Stimulated activated naive CD8-positive, alpha-beta T cell treated with anti-CD3 and anti-CD28 coated beads, Interleukin-15, Interleukin-2, amounts not matched to agents 100 ng/mL and 50 ng/mL, for 24 hours (primary cell): ENCODE measurements around the gene MBD3.
A peak's percentile ranks its signal among the peaks of the same experiment; 100 is the strongest.

ENCODE experiments used
- H3K27ac Mint-ChIP-seq: one replicate; pipeline ENCODE4 v1.8.0; 2021; ENCODE audit warnings: mild to moderate bottlenecking, mixed read lengths
- H3K27me3 Mint-ChIP-seq: one replicate; pipeline ENCODE4 v1.8.0; 2021; ENCODE audit warnings: mixed read lengths
- H3K36me3 Mint-ChIP-seq: one replicate; pipeline ENCODE4 v1.8.0; 2021; ENCODE audit warnings: low read depth, mixed read lengths
- H3K4me1 Mint-ChIP-seq: one replicate; pipeline ENCODE4 v1.8.0; 2021; ENCODE audit warnings: low read depth, mixed read lengths
- H3K4me3 Mint-ChIP-seq: one replicate; pipeline ENCODE4 v1.8.0; 2021; ENCODE audit warnings: mild to moderate bottlenecking, mixed read lengths
- H3K9me3 Mint-ChIP-seq: one replicate; pipeline ENCODE4 v1.8.0; 2021; ENCODE audit warnings: mixed read lengths

MBD3 gene

GRCh38 chr19:1592024-1592754, 476 bp downstream of the MBD3 start:
- peak overlapping the region; percentile 99 for H3K4me3 Mint-ChIP-seq
- peaks cover 25% of the 10 kb centered on the region for H3K4me1 Mint-ChIP-seq
- H3K27ac Mint-ChIP-seq: peak overlapping the region; percentile 99
- H3K36me3 Mint-ChIP-seq: peaks cover 25% of the 10 kb centered on the region
- no peaks in the 10 kb centered on the region for H3K9me3 Mint-ChIP-seq
- H3K27me3 Mint-ChIP-seq: no peaks in the 10 kb centered on the region

- no peaks in the 10 kb centered on the region for H3K27me3 Mint-ChIP-seq
- H3K4me1 Mint-ChIP-seq: peaks cover 25% of the 10 kb centered on the region
- H3K27ac Mint-ChIP-seq: peak overlapping the region; percentile 99
- peak overlapping the region; percentile 99 for H3K4me3 Mint-ChIP-seq
- no peaks in the 10 kb centered on the region for H3K9me3 Mint-ChIP-seq
- peaks cover 24% of the 10 kb centered on the region for H3K36me3 Mint-ChIP-seq
Observed at GRCh38 chr19:1591421-1592023, 1.1 kb downstream of the MBD3 start.

GRCh38 chr19:1590641-1591397, 1.8 kb downstream of the MBD3 start:
- Mint-ChIP-seq H3K27ac (peak overlapping the region; percentile 99), H3K9me3 (no peaks in the 10 kb centered on the region), H3K4me1 (peaks cover 25% of the 10 kb centered on the region), H3K4me3 (peak overlapping the region; percentile 99), H3K36me3 (peaks cover 28% of the 10 kb centered on the region), H3K27me3 (no peaks in the 10 kb centered on the region)

- Mint-ChIP-seq H3K36me3 (peaks cover 37% of the 10 kb centered on the region), H3K9me3 (no peaks in the 10 kb centered on the region), H3K27ac (no peak overlapping the region), H3K27me3 (no peaks in the 10 kb centered on the region), H3K4me1 (peaks cover 22% of the 10 kb centered on the region), H3K4me3 (no peak overlapping the region)
Observed at GRCh38 chr19:1587872-1588271, 4.8 kb downstream of the MBD3 start.

GRCh38 chr19:1585243-1585580, 7.5 kb downstream of the MBD3 start:
- Mint-ChIP-seq H3K9me3 (no peaks in the 10 kb centered on the region), H3K4me3 (no peak overlapping the region), H3K36me3 (peaks cover 37% of the 10 kb centered on the region), H3K4me1 (peaks cover 11% of the 10 kb centered on the region), H3K27ac (no peak overlapping the region), H3K27me3 (no peaks in the 10 kb centered on the region)

GRCh38 chr19:1584500-1585242, 8.0 kb downstream of the MBD3 start:
- Mint-ChIP-seq H3K4me3 (no peak overlapping the region), H3K4me1 (peaks cover 6% of the 10 kb centered on the region), H3K36me3 (peaks cover 41% of the 10 kb centered on the region), H3K27ac (no peak overlapping the region), H3K27me3 (no peaks in the 10 kb centered on the region), H3K9me3 (no peaks in the 10 kb centered on the region)

GRCh38 chr19:1582201-1582600, 10.5 kb downstream of the MBD3 start:
- Mint-ChIP-seq H3K36me3 (peaks cover 43% of the 10 kb centered on the region), H3K9me3 (no peaks in the 10 kb centered on the region), H3K4me1 (no peaks in the 10 kb centered on the region), H3K27me3 (no peaks in the 10 kb centered on the region), H3K4me3 (no peak overlapping the region), H3K27ac (no peak overlapping the region)

- Mint-ChIP-seq H3K9me3 (no peaks in the 10 kb centered on the region), H3K27me3 (no peaks in the 10 kb centered on the region), H3K36me3 (peaks cover 38% of the 10 kb centered on the region), H3K4me3 (no peak overlapping the region), H3K27ac (no peak overlapping the region), H3K4me1 (no peaks in the 10 kb centered on the region)
Observed at GRCh38 chr19:1580957-1581356, 11.7 kb downstream of the MBD3 start.

GRCh38 chr19:1580382-1580781, 12.3 kb downstream of the MBD3 start:
- H3K27ac Mint-ChIP-seq: no peak overlapping the region
- peaks cover 33% of the 10 kb centered on the region for H3K36me3 Mint-ChIP-seq
- no peaks in the 10 kb centered on the region for H3K9me3 Mint-ChIP-seq
- H3K4me3 Mint-ChIP-seq: no peak overlapping the region
- H3K27me3 Mint-ChIP-seq: no peaks in the 10 kb centered on the region
- no peaks in the 10 kb centered on the region for H3K4me1 Mint-ChIP-seq

- H3K36me3 Mint-ChIP-seq: peaks cover 26% of the 10 kb centered on the region
- no peaks in the 10 kb centered on the region for H3K4me1 Mint-ChIP-seq
- H3K9me3 Mint-ChIP-seq: no peaks in the 10 kb centered on the region
- H3K27me3 Mint-ChIP-seq: no peaks in the 10 kb centered on the region
- no peak overlapping the region for H3K27ac Mint-ChIP-seq
- no peak overlapping the region for H3K4me3 Mint-ChIP-seq
Observed at GRCh38 chr19:1579222-1579621, 13.4 kb downstream of the MBD3 start.

- Mint-ChIP-seq H3K27me3 (no peaks in the 10 kb centered on the region), H3K4me1 (no peaks in the 10 kb centered on the region), H3K4me3 (no peak overlapping the region), H3K27ac (no peak overlapping the region), H3K9me3 (no peaks in the 10 kb centered on the region), H3K36me3 (peaks cover 21% of the 10 kb centered on the region)
Observed at GRCh38 chr19:1577929-1578618, 14.6 kb downstream of the MBD3 start.

- Mint-ChIP-seq H3K36me3 (peaks cover 21% of the 10 kb centered on the region), H3K9me3 (no peaks in the 10 kb centered on the region), H3K27ac (no peak overlapping the region), H3K27me3 (no peaks in the 10 kb centered on the region), H3K4me3 (no peak overlapping the region), H3K4me1 (no peaks in the 10 kb centered on the region)
Observed at GRCh38 chr19:1577090-1577928, 15.4 kb downstream of the MBD3 start.

GRCh38 chr19:1576242-1577089, 16.2 kb downstream of the MBD3 start:
- Mint-ChIP-seq H3K27ac (no peak overlapping the region), H3K9me3 (no peaks in the 10 kb centered on the region), H3K36me3 (peaks cover 21% of the 10 kb centered on the region), H3K27me3 (no peaks in the 10 kb centered on the region), H3K4me1 (no peaks in the 10 kb centered on the region), H3K4me3 (no peak overlapping the region)
